SK-N-SH (cell line): ENCODE data around the gene ACSBG1.

Experiments
- CTCF ChIP-seq: fragments of 200-600 bp; sonication (generic); IDR thresholded peaks from 2 replicates; pipeline ENCODE4 v1.6.1; 2017; ENCODE audit warnings: antibody characterized with exemption, mild to moderate bottlenecking, moderate library complexity
- EZH2phosphoT487 ChIP-seq: fragments of 200-600 bp; sonication (generic); IDR thresholded peaks from 2 replicates; pipeline ENCODE4 v1.6.1; 2017; ENCODE audit warnings: low read depth, mixed run types, mild to moderate bottlenecking, antibody characterized with exemption, moderate library complexity, borderline replicate concordance
- NRF1 ChIP-seq: IDR thresholded peaks from 2 replicates; pipeline ENCODE4 v1.6.1; 2012; ENCODE audit warnings: low read depth, mild to moderate bottlenecking, low read length
- POLR2AphosphoS5 ChIP-seq: IDR thresholded peaks from 2 replicates; pipeline ENCODE4 v1.6.1; 2012; ENCODE audit warnings: low read depth, low read length
- RAD21 ChIP-seq: IDR thresholded peaks from 2 replicates; pipeline ENCODE4 v1.6.1; 2012; ENCODE audit warnings: mild to moderate bottlenecking, low read length

DNA sequence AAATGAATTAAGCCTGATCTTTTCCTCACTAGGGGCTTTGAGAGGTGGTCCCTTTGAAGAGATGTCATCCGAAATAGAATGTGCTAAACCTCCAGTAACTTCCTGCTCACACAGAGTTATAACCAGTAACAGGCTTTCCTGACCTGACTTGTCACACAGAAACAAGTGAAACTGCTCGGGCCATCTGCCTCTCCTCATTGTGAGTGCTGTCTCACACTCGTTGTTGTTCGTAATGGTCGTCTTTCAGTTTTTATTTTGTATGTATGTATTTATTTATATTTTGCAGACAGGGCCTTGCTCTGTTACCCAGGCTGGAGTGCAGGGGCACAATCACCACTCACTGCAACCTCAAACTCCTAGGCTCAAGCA lies 24.0 kb downstream of the ACSBG1 start:
- no peak for TF ChIP-seq CTCF
- no peak for TF ChIP-seq NRF1
- TF ChIP-seq POLR2AphosphoS5: no peak
- TF ChIP-seq EZH2phosphoT487: no peak
- no peak for TF ChIP-seq RAD21
